SU-DHL-6 (cell line): ENCODE measurements around the gene LAMA2.
"Not testable (repeated sequence)": the region's sequence is repeated elsewhere in the genome, so short reads cannot be mapped to it uniquely, and the experiment has no call there.

Experiments used
- H2AFZ ChIP-seq: fragments of 200-600 bp; sonication (generic); 2 replicates; pipeline ENCODE4 v1.6.1; 2014; ENCODE audit warnings: low read depth, mild to moderate bottlenecking, moderate library complexity, mixed read lengths, antibody characterized with exemption, low read length; ENCODE audit not compliant: severe bottlenecking
- H3F3A ChIP-seq: fragments of 200-600 bp; shearing (Covaris generic); 2 replicates; pipeline ENCODE4 v1.6.0; 2016; ENCODE audit warnings: antibody characterized with exemption, mild to moderate bottlenecking; ENCODE audit not compliant: insufficient read depth
- H3K27ac ChIP-seq: fragments of 200-600 bp; sonication (generic); 2 replicates; pipeline ENCODE4 v1.5.1; 2016; ENCODE audit warnings: low read depth, mild to moderate bottlenecking, low read length, moderate library complexity, mixed read lengths
- H3K27me3 ChIP-seq: fragments of 200-600 bp; sonication (generic), shearing (Covaris generic); 2 replicates; pipeline ENCODE4 v1.6.0; 2014; ENCODE audit warnings: mild to moderate bottlenecking, low read length
- H3K36me3 ChIP-seq: fragments of 200-600 bp; sonication (generic); 2 replicates; pipeline ENCODE4 v1.6.1; 2014; ENCODE audit warnings: mild to moderate bottlenecking, low read length, mixed read lengths
- H3K4me2 ChIP-seq: fragments of 300-600, 200-600 bp; shearing (Covaris generic), sonication (generic); 2 replicates; pipeline ENCODE4 v1.6.0; 2014; ENCODE audit warnings: low read length, low read depth, mild to moderate bottlenecking; ENCODE audit not compliant: poor library complexity, severe bottlenecking
- H3K4me3 ChIP-seq: fragments of 200-600 bp; sonication (generic); 2 replicates; pipeline ENCODE4 v1.5.1; 2014; ENCODE audit warnings: antibody characterized with exemption, low read length, mild to moderate bottlenecking, mixed read lengths; ENCODE audit not compliant: insufficient read depth, poor library complexity, severe bottlenecking
- H3K79me2 ChIP-seq: fragments of 200-600 bp; sonication (generic); 2 replicates; pipeline ENCODE4 v1.6.1; 2014; ENCODE audit warnings: mild to moderate bottlenecking, low read length, moderate library complexity; ENCODE audit not compliant: insufficient read depth
- H3K9ac ChIP-seq: fragments of 200-600 bp; sonication (generic); 2 replicates; pipeline ENCODE4 v1.7.0; 2014; ENCODE audit warnings: mild to moderate bottlenecking, low read length
- H3K9me2 ChIP-seq: fragments of 200-600 bp; sonication (generic); replicated peaks from 2 replicates; pipeline ENCODE4 v1.6.1; 2014; ENCODE audit warnings: low read length; ENCODE audit not compliant: insufficient read depth
- H3K9me3 ChIP-seq: fragments of 200-600 bp; sonication (generic); 2 replicates; pipeline ENCODE4 v1.6.1; 2014; ENCODE audit warnings: low read length, mixed read lengths; ENCODE audit not compliant: insufficient read depth
- H4K20me1 ChIP-seq: fragments of 200-600 bp; sonication (generic); 2 replicates; pipeline ENCODE4 v1.6.1; 2014; ENCODE audit warnings: low read depth, mild to moderate bottlenecking, antibody characterized with exemption, low read length, moderate library complexity, mixed read lengths
- CTCF ChIP-seq: fragments of 200-600 bp; sonication (generic); IDR thresholded peaks from one replicate; pipeline ENCODE4 v1.5.1; 2017; ENCODE audit warnings: antibody characterized with exemption, mild to moderate bottlenecking, low read length, moderate library complexity; ENCODE audit not compliant: insufficient read depth, poor library complexity, severe bottlenecking
- EZH2phosphoT487 ChIP-seq: fragments of 200-600 bp; sonication (generic), shearing (Covaris generic); conservative IDR thresholded peaks from 2 replicates; pipeline ENCODE4 v1.6.1; 2018; ENCODE audit warnings: mild to moderate bottlenecking, antibody characterized with exemption, low read length, moderate library complexity, mixed read lengths

LAMA2 gene

GRCh38 chr6:129084406-129084805, 201.5 kb downstream of the LAMA2 start:
- H3K9ac ChIP-seq = no peak overlapping the region
- H3K27me3 ChIP-seq = no peaks in the 10 kb centered on the region
- TF ChIP-seq EZH2phosphoT487 (no peak), CTCF (no peak)
- no peak overlapping the region for H3K4me2 ChIP-seq
- H3K36me3 ChIP-seq = no peaks in the 10 kb centered on the region
- no peaks in the 10 kb centered on the region for H3K9me2 ChIP-seq
- H2AFZ ChIP-seq = no peak overlapping the region
- no peak overlapping the region for H3K4me3 ChIP-seq
- no peaks in the 10 kb centered on the region; the same call in 1 of the 2 replicates for H4K20me1 ChIP-seq
- H3K79me2 ChIP-seq = no peaks in the 10 kb centered on the region
- H3K27ac ChIP-seq = no peak overlapping the region
- no peaks in the 10 kb centered on the region for H3K9me3 ChIP-seq
- H3F3A ChIP-seq = no peaks in the 10 kb centered on the region

GRCh38 chr6:129088481-129088880, 205.5 kb downstream of the LAMA2 start:
- H3K9me3 ChIP-seq, H3K9me2 ChIP-seq, H3K79me2 ChIP-seq, H3K36me3 ChIP-seq, H3F3A ChIP-seq, H3K27ac ChIP-seq, H4K20me1 ChIP-seq, H3K4me3 ChIP-seq, H3K4me2 ChIP-seq, H2AFZ ChIP-seq, H3K9ac ChIP-seq, H3K27me3 ChIP-seq: not testable (repeated sequence)

- Histone ChIP-seq H3K27me3 (no peaks in the 10 kb centered on the region), H3K9ac (no peak overlapping the region), H3K9me2 (no peaks in the 10 kb centered on the region), H3K9me3 (no peaks in the 10 kb centered on the region), H3K36me3 (no peaks in the 10 kb centered on the region), H4K20me1 (no peaks in the 10 kb centered on the region), H3K27ac (no peak overlapping the region), H3K79me2 (no peaks in the 10 kb centered on the region), H3F3A (no peaks in the 10 kb centered on the region), H3K4me3 (no peak overlapping the region), H3K4me2 (no peak overlapping the region), H2AFZ (no peak overlapping the region)
- TF ChIP-seq CTCF (no peak), EZH2phosphoT487 (no peak)
These were observed 206.4 kb downstream of the LAMA2 start for GRCh38 chr6:129089357-129089756.

GRCh38 chr6:129094147-129094546, 211.2 kb downstream of the LAMA2 start:
- no peak overlapping the region for H2AFZ ChIP-seq
- no peak overlapping the region for H3K9ac ChIP-seq
- no peaks in the 10 kb centered on the region for H3F3A ChIP-seq
- H3K79me2 ChIP-seq = no peaks in the 10 kb centered on the region
- no peak overlapping the region for H3K27ac ChIP-seq
- H3K36me3 ChIP-seq = no peaks in the 10 kb centered on the region
- no peak overlapping the region for H3K4me2 ChIP-seq
- TF ChIP-seq CTCF (no peak), EZH2phosphoT487 (no peak)
- H3K27me3 ChIP-seq = no peaks in the 10 kb centered on the region
- no peaks in the 10 kb centered on the region for H3K9me2 ChIP-seq
- H3K4me3 ChIP-seq = no peak overlapping the region
- H4K20me1 ChIP-seq = no peaks in the 10 kb centered on the region
- no peaks in the 10 kb centered on the region for H3K9me3 ChIP-seq
